ENCODE data around the gene RAC2. TPM values are rescaled to one million over a fixed set of nuclear protein-coding genes. Genes with fewer than 3 reads are reported as not detected.

The RAC2 gene
- total and polyA plus RNA-seq, 2 of the 8 experiments (the other 6 are each of a cell fraction or from before 2014, with no cell fraction given), result 2.3 to 4.3 TPM

DNA sequence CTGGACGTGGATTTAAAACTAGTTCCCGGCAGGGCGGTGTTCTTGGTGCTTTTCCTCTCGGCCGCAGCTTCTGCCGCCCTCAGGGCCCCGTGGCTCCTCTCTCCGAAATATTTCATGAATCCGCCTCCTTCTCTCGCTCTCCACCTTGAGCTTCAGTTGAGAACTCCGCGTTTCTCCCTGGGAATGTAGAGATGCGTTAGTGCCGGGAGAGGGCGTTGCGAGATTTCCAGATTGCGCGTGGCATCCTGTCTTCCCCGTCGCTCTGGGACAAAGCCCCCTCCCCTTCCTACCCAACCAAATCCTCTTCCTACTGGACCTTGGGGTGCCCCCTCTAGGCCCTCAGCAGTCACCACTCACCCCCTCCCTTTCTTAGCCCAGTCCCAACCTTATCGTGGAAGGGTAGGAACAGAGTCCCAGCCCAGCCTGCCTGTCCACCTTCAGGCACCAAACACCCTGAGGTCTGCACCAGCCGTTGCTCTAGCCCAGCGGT lies 15.5 kb upstream of the RAC2 start:
- H3K9me3 ChIP-seq (ENCODE audit: insufficient read depth in 2 of 2, low read depth in 1 of 2, low read length in 1 of 2), result peaks cover 10 to 11% of the 10 kb centered on the region in 2 experiments
- no peaks in the 10 kb centered on the region; the same call in 1 of the 2 replicates for H3K23me2 ChIP-seq (ENCODE audit: low read depth, low read length)
- H3K79me1 ChIP-seq (ENCODE audit: low read depth, low read length), result no peaks in the 10 kb centered on the region
- 18% methylated on average over 23 of the region's 23 CpGs; no CpG with 5 or more reads in 1 of the 2 experiments for WGBS, 2 experiments (ENCODE audit: extremely low coverage in 1 of 2, insufficient coverage in 1 of 2, insufficient read length in 1 of 2, insufficient replicate concordance in 2 of 2, low coverage in 1 of 2, low lambda C conversion rate in 2 of 2, missing lambda C conversion rate in 1 of 2)
- H3K18ac ChIP-seq (ENCODE audit: extremely low read depth, low read length), result no peak overlapping the region
- no peak overlapping the region for H2BK5ac ChIP-seq (ENCODE audit: low read depth, low read length)
- H3K4me3 ChIP-seq (ENCODE audit: extremely low read depth in 1 of 4, insufficient read depth in 2 of 4, low read depth in 3 of 4, low read length in 4 of 4), result peak overlapping the region in 2 of 4 experiments; percentile 7 to 40; a peak in 2 of 8 replicates
- POLR2A ChIA-PET (ENCODE audit: partially characterized antibody), result interaction anchor here (0.8 to 1.3 kb wide), 3 partner anchors 12 to 227 kb away, joined by 3 read pairs; no protein-coding TSS in a partner anchor
- no peaks in the 10 kb centered on the region for H4K20me1 ChIP-seq (replicated peaks in 1 of 2; ENCODE audit: control insufficient read depth in 1 of 2, insufficient read depth in 2 of 2, low read length in 2 of 2)
- H3K23ac ChIP-seq (ENCODE audit: insufficient read length), result no peak overlapping the region
- H3K56ac ChIP-seq (replicated peaks; ENCODE audit: insufficient read length, low read depth, low read length), result no peak overlapping the region
- H3K14ac ChIP-seq (ENCODE audit: insufficient read length), result no peak overlapping the region
- H4K91ac ChIP-seq (replicated peaks; ENCODE audit: insufficient read length, low read length), result no peak overlapping the region
- no peak overlapping the region for H2BK120ac ChIP-seq (replicated peaks; ENCODE audit: low read depth, low read length)
- FAIRE-seq (peak; percentile 45), DNase-seq (ENCODE audit: low read depth in 1 of 2, low spot score in 2 of 2) (peak in 1 of 2 experiments; percentile 67)
- H2AFZ ChIP-seq (ENCODE audit: low read length), result peak overlapping the region; percentile 96; the same call in 1 of the 2 replicates
- H2BK12ac ChIP-seq (ENCODE audit: low read depth, low read length), result no peak overlapping the region
- CTCF ChIA-PET (ENCODE audit: partially characterized antibody), result interaction anchor here (0.6 to 5.9 kb wide), 68 partner anchors 10 to 840 kb away, joined by 3 to 97 read pairs (median 5); partner anchors contain the start of genes KCTD17, MFNG, RAC2 and TST
- no peak overlapping the region for H3K4ac ChIP-seq (replicated peaks; ENCODE audit: insufficient read length, low read depth, low read length)
- H4K5ac ChIP-seq (ENCODE audit: insufficient read length, low read depth, low read length), result peak overlapping the region; percentile 1
- H3K27me3 ChIP-seq (replicated peaks in 1 of 4; ENCODE audit: control insufficient read depth in 3 of 4, extremely low read depth in 1 of 4, insufficient read depth in 3 of 4, low read length in 3 of 4), result peaks cover 0 to 12% (median 7%) of the 10 kb centered on the region in 4 experiments; a peak in 2 of 7 replicates
- H2BK15ac ChIP-seq (ENCODE audit: low read length), result 0 out of 2 replicates have a peak overlapping the region, but pooled peaks have one; percentile 9
- no peaks in the 10 kb centered on the region for H3K36me3 ChIP-seq (ENCODE audit: control insufficient read depth in 2 of 4, insufficient read depth in 4 of 4, low read length in 3 of 4)
- no peaks in the 10 kb centered on the region for H3K79me2 ChIP-seq (ENCODE audit: control insufficient read depth in 1 of 2, insufficient read depth in 2 of 2, low read length in 2 of 2)
- no peak overlapping the region for H4K8ac ChIP-seq (ENCODE audit: extremely low read depth, insufficient read depth, low read length)
- no peak overlapping the region for H3K27ac ChIP-seq (ENCODE audit: low read depth, low read length)
- H3K4me1 ChIP-seq (replicated peaks in 1 of 4; ENCODE audit: control insufficient read depth in 3 of 4, insufficient read depth in 4 of 4, low read length in 3 of 4), result peaks cover 4 to 12% (median 5%) of the 10 kb centered on the region in 4 experiments
- no peak overlapping the region for H2BK20ac ChIP-seq (ENCODE audit: low read length)
- no peak overlapping the region for H3K9ac ChIP-seq (replicated peaks in 1 of 4; ENCODE audit: extremely low read depth in 1 of 4, low read depth in 3 of 4, low read length in 3 of 4)
- H3K4me2 ChIP-seq (ENCODE audit: insufficient read depth in 1 of 2, low read depth in 2 of 2, low read length in 2 of 2), result peak overlapping the region; percentile 26 to 58
- no peak overlapping the region for H2AK5ac ChIP-seq (ENCODE audit: low read depth, low read length)
- TF ChIP-seq, protein P1, sequence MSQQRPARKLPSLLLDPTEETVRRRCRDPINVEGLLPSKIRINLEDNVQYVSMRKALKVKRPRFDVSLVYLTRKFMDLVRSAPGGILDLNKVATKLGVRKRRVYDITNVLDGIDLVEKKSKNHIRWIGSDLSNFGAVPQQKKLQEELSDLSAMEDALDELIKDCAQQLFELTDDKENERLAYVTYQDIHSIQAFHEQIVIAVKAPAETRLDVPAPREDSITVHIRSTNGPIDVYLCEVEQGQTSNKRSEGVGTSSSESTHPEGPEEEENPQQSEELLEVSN (IDR thresholded peaks at IDR 0.05), result no peak
- no peak for TF ChIP-seq KDM1A (IDR thresholded peaks at IDR 0.05; ENCODE audit: borderline replicate concordance, low read length)
- TF ChIP-seq SP2 (IDR thresholded peaks at IDR 0.05; ENCODE audit: low read length), result no peak
- no peak for TF ChIP-seq SIN3A (conservative IDR thresholded peaks at IDR 0.05 in 1 of 2, IDR thresholded peaks at IDR 0.05 in 1 of 2; ENCODE audit: low read depth in 1 of 2, low read length in 2 of 2)
- no peak for TF ChIP-seq NANOG (IDR thresholded peaks at IDR 0.05; ENCODE audit: insufficient read depth, low read depth, low read length, poor library complexity, severe bottlenecking)
- no peak for TF ChIP-seq ZNF274 (IDR thresholded peaks at IDR 0.05; ENCODE audit: borderline replicate concordance, extremely low read depth, low read length)
- TF ChIP-seq RAD21 (IDR thresholded peaks at IDR 0.05 in 1 of 2, conservative IDR thresholded peaks at IDR 0.05 in 1 of 2; ENCODE audit: low read depth in 2 of 2, low read length in 2 of 2), result peak; percentile 31 to 36; a peak in 3 of 4 replicates
- TF ChIP-seq YY1 (IDR thresholded peaks at IDR 0.05; ENCODE audit: low read depth, low read length), result no peak
- no peak for TF ChIP-seq SIRT6 (IDR thresholded peaks at IDR 0.05; ENCODE audit: low read length)
- TF ChIP-seq KDM4A (IDR thresholded peaks at IDR 0.05; ENCODE audit: low read depth, low read length, severe bottlenecking), result no peak
- no peak for TF ChIP-seq CTBP2 (IDR thresholded peaks at IDR 0.05; ENCODE audit: borderline replicate concordance, insufficient read depth, insufficient read length, low read length)
